ENCODE data around the gene PTPRT.

Gene PTPRT

GRCh38 chr20:42095221-42095620 lies 1094.5 kb downstream of the PTPRT start:
- no peak overlapping the region for H3K4me3 ChIP-seq (ENCODE audit: low read length)
- H3K9me3 ChIP-seq (ENCODE audit: control insufficient read depth, low read length), result no peaks in the 10 kb centered on the region
- H3K4me1 ChIP-seq (ENCODE audit: control insufficient read depth, insufficient read depth, low read length), result no peaks in the 10 kb centered on the region
- peaks cover 8% of the 10 kb centered on the region for H3K27me3 ChIP-seq (replicated peaks; ENCODE audit: control insufficient read depth, insufficient read depth, low read length)
- no peak for DNase-seq (ENCODE audit: low read depth)
- no peaks in the 10 kb centered on the region for H3K36me3 ChIP-seq (ENCODE audit: control insufficient read depth, insufficient read depth, low read length, severe bottlenecking)
- H3K9ac ChIP-seq (ENCODE audit: low read length), result no peak overlapping the region

- H3K4me1 ChIP-seq (ENCODE audit: control insufficient read depth, insufficient read depth, low read length), result no peaks in the 10 kb centered on the region
- no peak overlapping the region for H3K9ac ChIP-seq (ENCODE audit: low read length)
- no peak overlapping the region for H3K4me3 ChIP-seq (ENCODE audit: low read length)
- H3K9me3 ChIP-seq (ENCODE audit: control insufficient read depth, low read length), result no peaks in the 10 kb centered on the region
- H3K27me3 ChIP-seq (replicated peaks; ENCODE audit: control insufficient read depth, insufficient read depth, low read length), result peaks cover 8% of the 10 kb centered on the region
- no peaks in the 10 kb centered on the region for H3K36me3 ChIP-seq (ENCODE audit: control insufficient read depth, insufficient read depth, low read length, severe bottlenecking)
- no peak for DNase-seq (ENCODE audit: low read depth)
These were observed 1095.9 kb downstream of the PTPRT start for GRCh38 chr20:42093542-42094440.

GRCh38 chr20:42093041-42093440 lies 1096.7 kb downstream of the PTPRT start:
- no peak overlapping the region for H3K9ac ChIP-seq (ENCODE audit: low read length)
- no peak for DNase-seq (ENCODE audit: low read depth)
- peaks cover 8% of the 10 kb centered on the region for H3K27me3 ChIP-seq (replicated peaks; ENCODE audit: control insufficient read depth, insufficient read depth, low read length)
- no peaks in the 10 kb centered on the region for H3K36me3 ChIP-seq (ENCODE audit: control insufficient read depth, insufficient read depth, low read length, severe bottlenecking)
- no peaks in the 10 kb centered on the region for H3K4me1 ChIP-seq (ENCODE audit: control insufficient read depth, insufficient read depth, low read length)
- no peaks in the 10 kb centered on the region for H3K9me3 ChIP-seq (ENCODE audit: control insufficient read depth, low read length)
- H3K4me3 ChIP-seq (ENCODE audit: low read length), result no peak overlapping the region

DNA sequence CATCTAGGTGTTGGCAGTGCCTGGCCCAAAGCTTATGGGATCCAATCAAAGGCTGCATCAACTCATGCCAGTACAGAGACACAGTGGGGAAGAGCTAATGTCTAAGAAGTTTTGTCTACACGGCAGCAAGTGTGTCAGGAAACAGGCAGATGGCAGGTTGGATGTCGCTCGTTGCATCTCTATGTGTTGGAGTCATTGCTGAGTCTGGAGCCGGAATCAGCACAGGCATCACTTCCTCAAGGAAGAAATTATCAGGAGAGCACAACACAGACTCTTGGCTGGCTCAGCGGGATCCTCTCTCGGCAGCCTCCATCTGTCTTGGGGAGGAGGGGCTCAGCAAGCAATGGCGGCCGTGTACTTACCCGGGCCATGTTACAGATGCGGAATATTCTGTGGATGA lies 1104.3 kb downstream of the PTPRT start:
- Histone ChIP-seq H3K4me1 (ENCODE audit: control insufficient read depth, insufficient read depth, low read length) (no peaks in the 10 kb centered on the region), H3K9ac (ENCODE audit: low read length) (no peak overlapping the region), H3K36me3 (ENCODE audit: control insufficient read depth, insufficient read depth, low read length, severe bottlenecking) (no peaks in the 10 kb centered on the region), H3K9me3 (ENCODE audit: control insufficient read depth, low read length) (no peaks in the 10 kb centered on the region), H3K27me3 (replicated peaks; ENCODE audit: control insufficient read depth, insufficient read depth, low read length) (no peaks in the 10 kb centered on the region), H3K4me3 (ENCODE audit: low read length) (no peak overlapping the region)
- DNase-seq (ENCODE audit: low read depth), result no peak

- no peaks in the 10 kb centered on the region for H3K4me1 ChIP-seq (ENCODE audit: control insufficient read depth, insufficient read depth, low read length)
- no peaks in the 10 kb centered on the region for H3K36me3 ChIP-seq (ENCODE audit: control insufficient read depth, insufficient read depth, low read length, severe bottlenecking)
- H3K27me3 ChIP-seq (replicated peaks; ENCODE audit: control insufficient read depth, insufficient read depth, low read length), result no peaks in the 10 kb centered on the region
- H3K4me3 ChIP-seq (ENCODE audit: low read length), result no peak overlapping the region
- no peak overlapping the region for H3K9ac ChIP-seq (ENCODE audit: low read length)
- no peaks in the 10 kb centered on the region for H3K9me3 ChIP-seq (ENCODE audit: control insufficient read depth, low read length)
- DNase-seq (ENCODE audit: low read depth), result no peak
These were observed 1106.4 kb downstream of the PTPRT start for GRCh38 chr20:42083280-42083679.

GRCh38 chr20:42082611-42083010 lies 1107.1 kb downstream of the PTPRT start:
- no peak overlapping the region for H3K4me3 ChIP-seq (ENCODE audit: low read length)
- no peak for DNase-seq (ENCODE audit: low read depth)
- H3K27me3 ChIP-seq (replicated peaks; ENCODE audit: control insufficient read depth, insufficient read depth, low read length), result no peaks in the 10 kb centered on the region
- H3K36me3 ChIP-seq (ENCODE audit: control insufficient read depth, insufficient read depth, low read length, severe bottlenecking), result no peaks in the 10 kb centered on the region
- H3K9ac ChIP-seq (ENCODE audit: low read length), result no peak overlapping the region
- H3K4me1 ChIP-seq (ENCODE audit: control insufficient read depth, insufficient read depth, low read length), result no peaks in the 10 kb centered on the region
- H3K9me3 ChIP-seq (ENCODE audit: control insufficient read depth, low read length), result no peaks in the 10 kb centered on the region

DNA sequence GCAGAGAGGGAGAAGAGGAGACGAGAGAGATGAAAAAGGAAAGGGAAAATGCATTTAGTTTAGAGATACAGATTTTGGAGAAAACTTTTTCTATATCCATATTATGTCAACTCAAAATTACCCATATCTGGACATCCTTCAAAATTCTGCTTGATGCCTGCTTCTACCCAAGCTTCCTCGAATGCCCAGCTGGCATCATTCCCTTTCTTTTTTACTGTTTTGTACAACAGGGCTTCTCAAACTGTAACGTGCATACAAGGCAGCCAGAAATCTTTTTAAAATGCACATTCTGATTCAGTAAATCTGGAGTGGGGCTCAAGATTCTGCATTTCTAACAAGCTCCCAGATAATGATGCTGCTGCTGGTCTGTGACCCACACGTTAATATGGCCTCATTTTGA lies 1108.8 kb downstream of the PTPRT start:
- Histone ChIP-seq H3K4me3 (ENCODE audit: low read length) (no peak overlapping the region), H3K36me3 (ENCODE audit: control insufficient read depth, insufficient read depth, low read length, severe bottlenecking) (no peaks in the 10 kb centered on the region), H3K9ac (ENCODE audit: low read length) (no peak overlapping the region), H3K4me1 (ENCODE audit: control insufficient read depth, insufficient read depth, low read length) (no peaks in the 10 kb centered on the region), H3K27me3 (replicated peaks; ENCODE audit: control insufficient read depth, insufficient read depth, low read length) (no peaks in the 10 kb centered on the region), H3K9me3 (ENCODE audit: control insufficient read depth, low read length) (no peaks in the 10 kb centered on the region)
- no peak for DNase-seq (ENCODE audit: low read depth)

DNA sequence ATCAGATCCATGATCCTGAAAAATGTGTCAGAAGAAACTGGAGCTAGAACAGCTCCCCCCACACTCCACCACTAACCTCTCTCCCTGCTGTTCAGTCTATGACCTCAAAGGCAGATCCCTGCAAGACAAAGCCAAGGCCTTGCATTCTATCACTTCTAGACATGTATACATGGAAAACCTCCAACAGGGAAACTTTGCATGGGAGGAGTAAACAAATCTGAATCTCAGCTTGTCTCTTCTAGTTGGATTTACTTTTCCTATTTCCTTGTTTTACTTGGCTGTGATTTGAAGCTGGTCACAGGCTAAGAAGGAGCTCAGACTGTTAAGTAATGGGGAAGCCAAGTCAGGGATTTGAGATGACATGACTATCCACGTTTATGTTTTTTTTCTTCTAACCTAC lies 1114.8 kb downstream of the PTPRT start:
- Histone ChIP-seq H3K9me3 (ENCODE audit: control insufficient read depth, low read length) (no peaks in the 10 kb centered on the region), H3K9ac (ENCODE audit: low read length) (no peak overlapping the region), H3K27me3 (replicated peaks; ENCODE audit: control insufficient read depth, insufficient read depth, low read length) (no peaks in the 10 kb centered on the region), H3K4me1 (ENCODE audit: control insufficient read depth, insufficient read depth, low read length) (no peaks in the 10 kb centered on the region), H3K4me3 (ENCODE audit: low read length) (no peak overlapping the region), H3K36me3 (ENCODE audit: control insufficient read depth, insufficient read depth, low read length, severe bottlenecking) (no peaks in the 10 kb centered on the region)
- DNase-seq (ENCODE audit: low read depth), result no peak

DNA sequence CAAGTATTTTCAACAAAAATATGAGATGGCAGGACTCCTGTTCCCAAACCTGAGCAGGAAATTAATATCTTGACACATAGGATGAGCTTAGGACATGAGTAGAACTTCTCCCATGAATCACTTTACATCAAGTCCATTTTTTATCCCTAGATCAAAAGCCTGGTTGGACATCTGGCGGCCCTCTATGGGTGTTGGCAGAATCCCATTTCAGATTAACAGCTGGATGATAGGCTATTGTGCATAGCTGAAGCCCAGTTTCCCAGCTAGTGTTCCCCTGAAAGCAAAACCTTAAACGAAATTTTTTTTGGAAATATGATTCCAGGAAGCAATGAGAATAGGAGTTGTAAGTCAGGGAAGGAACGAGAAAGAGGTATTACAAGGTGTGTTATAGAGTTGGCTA lies 1122.1 kb downstream of the PTPRT start:
- H3K9me3 ChIP-seq (ENCODE audit: control insufficient read depth, low read length), result no peaks in the 10 kb centered on the region
- no peaks in the 10 kb centered on the region for H3K27me3 ChIP-seq (replicated peaks; ENCODE audit: control insufficient read depth, insufficient read depth, low read length)
- no peaks in the 10 kb centered on the region for H3K4me1 ChIP-seq (ENCODE audit: control insufficient read depth, insufficient read depth, low read length)
- no peaks in the 10 kb centered on the region for H3K36me3 ChIP-seq (ENCODE audit: control insufficient read depth, insufficient read depth, low read length, severe bottlenecking)
- H3K4me3 ChIP-seq (ENCODE audit: low read length), result no peak overlapping the region
- DNase-seq (ENCODE audit: low read depth), result no peak
- H3K9ac ChIP-seq (ENCODE audit: low read length), result no peak overlapping the region

GRCh38 chr20:42067174-42067573 lies 1122.5 kb downstream of the PTPRT start:
- no peak for DNase-seq (ENCODE audit: low read depth)
- no peaks in the 10 kb centered on the region for H3K36me3 ChIP-seq (ENCODE audit: control insufficient read depth, insufficient read depth, low read length, severe bottlenecking)
- H3K9ac ChIP-seq (ENCODE audit: low read length), result no peak overlapping the region
- H3K9me3 ChIP-seq (ENCODE audit: control insufficient read depth, low read length), result no peaks in the 10 kb centered on the region
- no peaks in the 10 kb centered on the region for H3K4me1 ChIP-seq (ENCODE audit: control insufficient read depth, insufficient read depth, low read length)
- H3K27me3 ChIP-seq (replicated peaks; ENCODE audit: control insufficient read depth, insufficient read depth, low read length), result no peaks in the 10 kb centered on the region
- no peak overlapping the region for H3K4me3 ChIP-seq (ENCODE audit: low read length)

- no peaks in the 10 kb centered on the region for H3K36me3 ChIP-seq (ENCODE audit: control insufficient read depth, insufficient read depth, low read length, severe bottlenecking)
- H3K4me3 ChIP-seq (ENCODE audit: low read length), result no peak overlapping the region
- H3K9ac ChIP-seq (ENCODE audit: low read length), result no peak overlapping the region
- H3K27me3 ChIP-seq (replicated peaks; ENCODE audit: control insufficient read depth, insufficient read depth, low read length), result no peaks in the 10 kb centered on the region
- no peaks in the 10 kb centered on the region for H3K9me3 ChIP-seq (ENCODE audit: control insufficient read depth, low read length)
- no peaks in the 10 kb centered on the region for H3K4me1 ChIP-seq (ENCODE audit: control insufficient read depth, insufficient read depth, low read length)
- DNase-seq (ENCODE audit: low read depth), result no peak
These were observed 1126.6 kb downstream of the PTPRT start for GRCh38 chr20:42063141-42063540.

- Histone ChIP-seq H3K9ac (ENCODE audit: low read length) (no peak overlapping the region), H3K4me1 (ENCODE audit: control insufficient read depth, insufficient read depth, low read length) (no peaks in the 10 kb centered on the region), H3K36me3 (ENCODE audit: control insufficient read depth, insufficient read depth, low read length, severe bottlenecking) (no peaks in the 10 kb centered on the region), H3K4me3 (ENCODE audit: low read length) (no peak overlapping the region), H3K27me3 (replicated peaks; ENCODE audit: control insufficient read depth, insufficient read depth, low read length) (peaks cover 4% of the 10 kb centered on the region), H3K9me3 (ENCODE audit: control insufficient read depth, low read length) (no peaks in the 10 kb centered on the region)
- no peak for DNase-seq (ENCODE audit: low read depth)
These were observed 1136.4 kb downstream of the PTPRT start for GRCh38 chr20:42053350-42053749.

All from adipocyte (in vitro differentiated cells).